Upper lobe of right lung (tissue), 1 donor: Measurements from ENCODE around the gene ZNF804A. TPM values are rescaled to one million over a fixed set of nuclear protein-coding genes. Genes with fewer than 3 reads are reported as not detected.
A peak's percentile ranks its signal among the peaks of the same experiment; 100 is the strongest.

Experiments
- ATAC-seq: fragments of 200-7000 bp; cut with Tn5 transposase; one replicate; pipeline ENCODE4 v1.9.1; 2020; ENCODE audit warnings: mild to moderate bottlenecking, moderate library complexity
- DNase-seq: peaks from one replicate; pipeline ENCODE4 v3.0.0-alpha.2; 2020
- H3K27ac ChIP-seq: fragments of 200-600 bp; one replicate; pipeline ENCODE4 v1.8.0; 2022
- H3K27me3 ChIP-seq: fragments of 200-600 bp; one replicate; pipeline ENCODE4 v1.8.0; 2022; ENCODE audit warnings: mild to moderate bottlenecking
- H3K36me3 ChIP-seq: fragments of 200-600 bp; one replicate; pipeline ENCODE4 v1.8.0; 2022
- H3K4me1 ChIP-seq: fragments of 200-600 bp; one replicate; pipeline ENCODE4 v1.8.0; 2022
- H3K4me3 ChIP-seq: fragments of 200-600 bp; one replicate; pipeline ENCODE4 v1.8.0; 2022; ENCODE audit warnings: mild to moderate bottlenecking
- H3K9me3 ChIP-seq: fragments of 200-600 bp; one replicate; pipeline ENCODE4 v1.8.0; 2022
- CTCF ChIP-seq: fragments of 200-600 bp; IDR thresholded peaks from one replicate; pipeline ENCODE4 v1.8.0; 2022; ENCODE audit warnings: antibody characterized with exemption
- intact Hi-C: fragments of 100-400 bp; cut with DNase I; formaldehyde crosslinking; loops from one replicate; pipeline ENCODE4 v1.11.0; 2022
- total RNA-seq: library from RNA; stranded (reverse); fragmentation: NEBNext Ultra II Directional; extraction: Animal tissue kit (Norgen Biotek cat#: 25700); gene quantifications from one replicate; pipeline ENCODE4 v1.2.1, GENCODE V29; 2021
- donor health status: DM: no; HTN: yes; CAD: no; lungs with severe emphysema.

The ZNF804A gene
- total RNA-seq, 1 donor from 2014 or later = 0.78 TPM

DNA sequence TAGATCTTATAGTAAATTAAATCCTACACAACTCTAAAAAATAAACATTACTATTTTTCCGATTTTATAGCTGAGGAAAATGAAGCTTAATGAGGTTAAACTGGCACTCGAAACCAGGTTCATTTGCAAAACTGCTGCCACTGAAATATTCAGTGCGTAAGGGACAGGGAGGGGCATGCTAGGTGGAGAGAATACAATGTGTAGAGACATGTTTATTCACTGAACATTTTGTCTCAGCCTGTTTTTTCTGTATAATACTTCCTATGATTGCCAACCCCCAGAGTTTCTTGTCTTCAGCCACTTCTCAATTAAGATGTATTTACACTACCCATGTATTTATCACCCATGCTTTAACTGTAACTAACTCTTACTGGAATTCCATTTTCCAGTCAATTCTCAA is 31.6 kb upstream of the ZNF804A start:
- no peak overlapping the region for H3K27ac ChIP-seq
- H3K4me3 ChIP-seq = no peak overlapping the region
- no peaks in the 10 kb centered on the region for H3K9me3 ChIP-seq
- DNase-seq = no peak
- H3K27me3 ChIP-seq = no peaks in the 10 kb centered on the region
- no peaks in the 10 kb centered on the region for H3K4me1 ChIP-seq
- intact Hi-C loops = no loop called here
- no peak for ATAC-seq
- TF ChIP-seq CTCF = no peak
- no peaks in the 10 kb centered on the region for H3K36me3 ChIP-seq

- Histone ChIP-seq H3K9me3 (no peaks in the 10 kb centered on the region), H3K27ac (no peak overlapping the region), H3K27me3 (no peaks in the 10 kb centered on the region), H3K4me3 (no peak overlapping the region), H3K36me3 (no peaks in the 10 kb centered on the region), H3K4me1 (no peaks in the 10 kb centered on the region)
- intact Hi-C loops = no loop called here
- ATAC-seq (no peak), DNase-seq (no peak)
- no peak for TF ChIP-seq CTCF
These were observed 21.3 kb upstream of the ZNF804A start for GRCh38 chr2:184577056-184577455.

- intact Hi-C loops = no loop called here
These were observed 20.6 kb upstream of the ZNF804A start for GRCh38 chr2:184577743-184578142.

DNA sequence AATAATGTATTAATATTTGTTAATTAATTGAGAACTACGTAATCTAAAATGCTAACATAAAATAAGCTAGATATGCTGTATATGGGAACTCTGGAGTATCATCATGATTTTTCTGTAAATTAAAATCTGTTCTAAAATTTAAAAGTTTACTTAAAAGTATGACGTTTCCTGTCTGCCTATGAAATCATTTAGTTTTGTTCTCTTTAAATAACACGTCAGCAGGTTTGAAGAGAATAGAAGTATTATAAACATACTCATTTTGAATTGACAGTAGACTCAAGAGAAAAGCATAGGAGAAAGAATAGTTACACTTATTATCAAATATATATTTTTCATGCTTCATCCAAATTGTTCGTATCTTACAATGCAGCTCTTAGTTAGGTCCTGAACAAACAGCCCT is 19.1 kb upstream of the ZNF804A start:
- no peak for TF ChIP-seq CTCF
- Histone ChIP-seq H3K27me3 (no peaks in the 10 kb centered on the region), H3K9me3 (no peaks in the 10 kb centered on the region), H3K4me3 (no peak overlapping the region), H3K36me3 (no peaks in the 10 kb centered on the region), H3K4me1 (no peaks in the 10 kb centered on the region), H3K27ac (no peak overlapping the region)
- intact Hi-C loops = no loop called here
- DNase-seq = no peak
- no peak for ATAC-seq

More at GRCh38 chr2:184577743-184578142, 20.6 kb upstream of the ZNF804A start:
- no peaks in the 10 kb centered on the region for H3K27me3 ChIP-seq
- H3K4me1 ChIP-seq = no peaks in the 10 kb centered on the region
- no peaks in the 10 kb centered on the region for H3K9me3 ChIP-seq
- TF ChIP-seq CTCF = no peak
- H3K4me3 ChIP-seq = no peak overlapping the region
- DNase-seq (no peak), ATAC-seq (peak; percentile 77)
- no peak overlapping the region for H3K27ac ChIP-seq
- H3K36me3 ChIP-seq = no peaks in the 10 kb centered on the region

DNA sequence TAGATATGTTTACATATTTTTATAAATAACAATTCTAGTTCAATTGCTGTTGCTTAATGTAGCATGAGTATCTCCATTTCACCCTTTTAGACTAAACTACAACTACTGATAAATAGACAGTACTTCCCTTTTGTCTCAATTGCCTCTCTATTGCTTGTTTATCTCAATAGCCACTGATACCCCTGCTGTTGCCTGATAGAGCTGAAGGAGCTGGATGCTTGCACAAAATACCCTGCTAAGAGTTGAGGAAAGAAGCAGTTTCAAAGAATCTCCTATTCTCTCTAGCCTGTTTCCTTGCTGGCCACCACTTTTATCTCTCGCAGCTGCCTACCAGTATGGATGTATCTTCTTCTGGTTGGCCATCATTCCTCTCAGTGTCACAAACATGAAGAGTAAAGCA is 16.9 kb upstream of the ZNF804A start:
- Histone ChIP-seq H3K4me1 (no peaks in the 10 kb centered on the region), H3K4me3 (no peak overlapping the region), H3K9me3 (no peaks in the 10 kb centered on the region), H3K27ac (no peak overlapping the region), H3K27me3 (no peaks in the 10 kb centered on the region), H3K36me3 (no peaks in the 10 kb centered on the region)
- no peak for TF ChIP-seq CTCF
- ATAC-seq = no peak
- DNase-seq = no peak
- intact Hi-C loops = no loop called here

- ATAC-seq (no peak), DNase-seq (no peak)
These were observed 9.1 kb upstream of the ZNF804A start for GRCh38 chr2:184589261-184589660.

More at GRCh38 chr2:184589261-184589660, 9.1 kb upstream of the ZNF804A start:
- intact Hi-C loops = no loop called here
- no peaks in the 10 kb centered on the region for H3K36me3 ChIP-seq
- no peaks in the 10 kb centered on the region for H3K27me3 ChIP-seq
- no peak for TF ChIP-seq CTCF
- H3K9me3 ChIP-seq = no peaks in the 10 kb centered on the region
- H3K4me3 ChIP-seq = no peak overlapping the region
- H3K4me1 ChIP-seq = no peaks in the 10 kb centered on the region
- H3K27ac ChIP-seq = no peak overlapping the region
